ENCODE measurements around the gene CAMK2D.

The CAMK2D gene

DNA sequence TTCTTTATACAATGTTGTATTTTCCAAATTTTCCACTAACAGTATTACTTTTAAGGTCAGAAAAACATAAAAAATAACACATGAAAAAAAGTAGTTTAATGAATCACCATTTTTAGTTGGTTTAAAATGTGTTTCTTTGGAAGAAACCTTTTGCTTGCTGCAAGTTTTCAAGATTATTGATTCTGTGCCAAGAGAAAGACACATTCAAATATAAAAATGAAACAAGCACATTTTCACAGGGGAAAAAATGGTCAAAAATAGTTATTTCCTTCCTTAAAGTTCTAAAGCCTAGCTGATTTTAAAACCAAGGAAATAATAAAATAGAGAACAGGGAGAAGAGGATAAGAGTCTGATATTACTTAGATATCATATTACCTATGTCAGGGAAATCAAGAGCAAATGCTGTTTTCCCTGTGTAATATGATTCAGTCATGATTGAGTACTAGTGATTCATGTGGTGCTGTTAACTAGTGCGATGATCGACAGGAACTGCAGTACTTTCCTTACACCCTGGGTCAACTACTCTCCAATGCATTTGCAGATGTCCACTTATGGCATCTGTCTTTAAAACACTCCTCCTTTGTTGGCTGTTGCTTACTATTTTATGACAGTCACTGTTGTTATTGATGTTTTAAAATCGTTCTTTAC, 103.8 kb downstream of the CAMK2D start:
- Mint-ChIP-seq H3K27me3 (no peaks in the 10 kb centered on the region), H3K36me3 (peaks cover 25% of the 10 kb centered on the region), H3K27ac (peak overlapping the region; percentile 14), H3K4me1 (peaks cover 57% of the 10 kb centered on the region), H3K4me3 (no peak overlapping the region), H3K9me3 (peaks cover 6% of the 10 kb centered on the region)

DNA sequence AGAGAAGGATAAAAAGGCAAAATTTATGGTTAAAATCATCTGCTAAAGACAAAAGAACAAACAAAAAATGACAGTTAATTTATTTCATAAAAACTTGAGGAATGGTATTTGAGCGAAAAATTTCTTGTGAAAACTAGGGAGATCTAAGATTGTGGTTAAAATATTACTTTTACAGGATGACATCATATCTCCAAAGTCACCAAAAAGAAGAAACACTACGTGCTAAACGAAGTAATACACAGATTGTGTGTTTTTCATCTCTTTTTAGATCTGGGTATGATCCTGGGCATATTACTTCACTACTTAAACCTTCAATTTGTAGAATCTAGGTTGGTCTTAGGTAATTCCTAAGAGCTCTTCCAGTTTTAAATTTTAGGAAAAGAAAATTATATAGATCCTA, 107.7 kb downstream of the CAMK2D start:
- Mint-ChIP-seq H3K36me3 (peaks cover 23% of the 10 kb centered on the region), H3K4me1 (peaks cover 65% of the 10 kb centered on the region), H3K4me3 (no peak overlapping the region), H3K9me3 (peaks cover 13% of the 10 kb centered on the region), H3K27ac (peak overlapping the region; percentile 51), H3K27me3 (no peaks in the 10 kb centered on the region)

DNA sequence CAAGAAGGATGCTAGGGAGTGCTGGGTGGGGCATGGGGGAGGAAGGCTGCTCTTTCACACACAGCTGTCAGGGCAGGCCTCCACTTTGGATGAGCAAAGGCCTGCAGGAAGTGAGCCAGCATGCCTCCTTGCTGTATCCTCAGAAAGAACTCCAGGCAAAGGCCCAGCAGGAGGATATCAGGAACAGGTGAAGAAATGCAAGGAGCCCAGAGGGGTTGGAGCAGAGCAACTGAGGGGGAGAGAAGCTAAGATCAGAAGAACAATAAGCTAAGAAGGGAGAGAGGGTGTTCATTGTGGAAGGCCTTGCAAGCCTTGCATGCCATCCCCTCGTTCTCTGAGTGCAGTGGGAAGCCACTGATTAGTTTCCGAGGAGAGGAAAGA, 115.1 kb downstream of the CAMK2D start:
- Mint-ChIP-seq H3K9me3 (peaks cover 7% of the 10 kb centered on the region), H3K27ac (no peak overlapping the region), H3K4me3 (peak overlapping the region; percentile 33), H3K4me1 (peaks cover 62% of the 10 kb centered on the region), H3K36me3 (peaks cover 28% of the 10 kb centered on the region), H3K27me3 (no peaks in the 10 kb centered on the region)

DNA sequence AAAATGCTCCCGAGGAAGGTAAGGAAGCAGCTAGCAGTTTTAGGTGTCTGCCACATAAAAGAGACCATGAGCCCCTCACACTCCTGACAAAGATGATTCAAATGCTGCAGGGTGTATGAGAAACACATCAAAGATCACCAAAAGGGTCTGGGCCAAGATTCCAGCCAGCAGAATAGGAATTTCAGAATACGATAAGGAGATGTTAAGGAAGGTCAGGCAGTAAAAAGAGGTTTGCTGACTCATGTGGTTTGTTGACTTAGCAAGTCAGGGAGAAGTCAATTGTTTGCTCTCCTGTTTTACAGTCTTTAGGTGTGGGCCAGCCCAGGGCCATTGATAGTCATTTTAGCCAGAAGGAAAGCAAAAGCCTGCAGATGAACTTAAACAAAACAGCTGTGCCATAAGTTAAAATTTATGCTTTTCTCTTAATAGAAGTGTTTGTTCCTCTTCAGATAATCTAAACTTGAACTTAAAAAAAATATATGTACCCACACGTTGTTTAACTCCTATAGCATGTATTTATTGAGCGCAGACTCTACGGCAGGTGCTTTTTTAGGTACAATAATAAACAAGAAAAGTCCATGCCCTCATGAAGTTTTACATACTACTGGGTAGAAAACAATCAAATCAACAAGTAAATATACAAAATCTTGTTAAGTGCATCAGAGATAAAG, 115.6 kb downstream of the CAMK2D start:
- peaks cover 7% of the 10 kb centered on the region for H3K9me3 Mint-ChIP-seq
- H3K36me3 Mint-ChIP-seq: peaks cover 28% of the 10 kb centered on the region
- H3K27me3 Mint-ChIP-seq: no peaks in the 10 kb centered on the region
- no peak overlapping the region for H3K4me3 Mint-ChIP-seq
- peak overlapping the region; percentile 71 for H3K27ac Mint-ChIP-seq
- H3K4me1 Mint-ChIP-seq: peaks cover 63% of the 10 kb centered on the region

DNA sequence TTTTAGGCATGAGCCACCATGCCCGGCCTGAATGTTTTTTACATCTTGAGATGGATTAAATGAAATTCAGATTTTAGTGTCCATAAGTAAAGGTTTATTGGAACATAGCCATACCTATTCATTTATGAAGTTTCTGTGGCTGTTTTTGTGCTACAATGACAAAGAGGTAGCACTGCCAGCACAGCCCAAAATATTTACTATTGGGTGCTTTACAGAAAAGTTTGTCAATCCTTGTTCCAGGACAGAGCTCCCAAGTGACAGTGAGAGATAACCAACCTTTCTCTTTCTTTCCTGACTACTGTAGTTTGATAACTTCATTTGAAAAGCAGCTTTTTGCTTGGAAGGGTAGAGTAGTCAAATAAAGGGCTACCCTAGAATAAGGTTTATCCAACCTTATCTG, 116.2 kb downstream of the CAMK2D start:
- Mint-ChIP-seq H3K4me3 (no peak overlapping the region), H3K27ac (no peak overlapping the region), H3K9me3 (peaks cover 7% of the 10 kb centered on the region), H3K36me3 (peaks cover 27% of the 10 kb centered on the region), H3K4me1 (peaks cover 66% of the 10 kb centered on the region), H3K27me3 (no peaks in the 10 kb centered on the region)

DNA sequence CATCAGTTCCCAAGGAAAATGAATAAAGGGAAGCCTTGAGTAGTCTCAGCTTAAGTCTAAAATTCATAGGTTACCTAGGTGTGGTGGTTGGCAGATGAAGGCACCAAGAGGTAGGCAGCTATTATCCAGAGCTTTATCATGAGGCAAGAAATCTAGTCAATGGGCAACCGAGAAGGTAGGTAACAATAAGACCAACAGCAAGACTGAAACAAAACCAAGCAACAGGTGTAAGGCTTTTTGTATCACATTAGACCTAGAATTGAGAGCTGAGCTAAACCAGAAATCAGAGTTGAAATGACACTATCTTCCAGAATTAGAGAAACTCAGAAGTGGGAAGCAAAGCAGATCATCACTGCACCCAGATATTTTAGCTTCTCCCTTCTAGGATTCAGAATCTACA, 117.1 kb downstream of the CAMK2D start:
- Mint-ChIP-seq H3K27ac (peak overlapping the region; percentile 5), H3K4me1 (peaks cover 72% of the 10 kb centered on the region), H3K27me3 (no peaks in the 10 kb centered on the region), H3K9me3 (peaks cover 5% of the 10 kb centered on the region), H3K4me3 (no peak overlapping the region), H3K36me3 (peaks cover 26% of the 10 kb centered on the region)

DNA sequence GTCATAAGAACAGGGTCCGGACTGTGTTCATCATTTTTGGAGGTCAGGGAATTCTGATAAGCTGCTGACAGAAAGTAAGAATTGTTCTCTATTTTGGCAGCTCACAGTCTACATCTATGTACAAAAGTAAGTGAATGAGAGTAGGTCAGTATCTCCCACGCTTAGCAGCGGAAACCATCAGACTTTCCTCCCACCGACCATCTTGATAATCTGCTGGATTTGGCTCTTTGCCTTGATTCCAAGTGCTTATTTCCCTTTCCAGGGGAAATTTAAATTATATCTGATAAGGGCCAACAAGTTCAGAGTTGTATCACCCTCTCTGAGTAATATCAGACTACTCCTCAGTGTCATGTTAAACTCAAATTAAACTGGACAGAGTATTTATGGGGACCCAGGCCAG, 118.0 kb downstream of the CAMK2D start:
- H3K36me3 Mint-ChIP-seq: peaks cover 22% of the 10 kb centered on the region
- no peak overlapping the region for H3K4me3 Mint-ChIP-seq
- peaks cover 71% of the 10 kb centered on the region for H3K4me1 Mint-ChIP-seq
- no peaks in the 10 kb centered on the region for H3K9me3 Mint-ChIP-seq
- H3K27ac Mint-ChIP-seq: no peak overlapping the region
- no peaks in the 10 kb centered on the region for H3K27me3 Mint-ChIP-seq

DNA sequence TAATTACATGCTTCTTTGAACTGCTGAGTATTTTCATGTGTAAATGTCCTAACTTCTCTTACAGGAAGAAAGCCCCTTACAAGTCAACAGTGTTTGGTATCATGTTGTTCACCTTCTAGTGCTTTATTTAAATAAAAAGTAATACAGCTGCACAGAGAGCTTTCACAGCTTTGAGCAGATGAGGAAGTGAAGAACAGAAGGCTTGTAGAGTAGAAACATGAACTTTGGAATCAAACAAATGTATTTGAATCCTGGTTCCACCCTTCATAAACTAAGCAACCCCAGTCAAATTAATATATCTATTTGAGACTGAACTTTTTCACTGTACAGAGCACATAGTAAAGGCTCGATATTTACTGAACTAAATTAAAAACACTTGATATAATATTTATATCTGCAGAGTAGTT, 120.5 kb downstream of the CAMK2D start:
- Mint-ChIP-seq H3K36me3 (peaks cover 22% of the 10 kb centered on the region), H3K27ac (peak overlapping the region; percentile 21), H3K4me1 (peaks cover 83% of the 10 kb centered on the region), H3K4me3 (no peak overlapping the region), H3K27me3 (no peaks in the 10 kb centered on the region), H3K9me3 (no peaks in the 10 kb centered on the region)

DNA sequence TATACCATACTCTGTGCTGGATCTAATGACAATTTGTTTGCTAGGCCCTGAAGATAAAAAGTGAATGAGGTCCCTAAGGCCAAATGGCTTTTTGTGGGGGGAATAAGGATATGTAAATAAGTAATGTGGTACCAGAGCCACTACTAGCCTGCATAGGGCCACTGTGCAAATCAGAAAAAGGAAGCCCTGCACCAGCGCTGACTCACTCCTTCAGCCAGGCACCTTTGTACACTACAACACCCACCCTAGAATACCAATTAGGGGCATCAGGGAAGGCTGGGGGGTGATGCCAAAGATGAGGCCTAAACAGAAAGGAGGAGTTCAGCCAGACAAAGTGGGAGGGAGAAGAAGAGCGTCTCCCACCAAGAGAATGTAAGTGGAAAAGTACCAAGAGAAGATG, 122.2 kb downstream of the CAMK2D start:
- no peaks in the 10 kb centered on the region for H3K9me3 Mint-ChIP-seq
- H3K36me3 Mint-ChIP-seq: peaks cover 16% of the 10 kb centered on the region
- peaks cover 77% of the 10 kb centered on the region for H3K4me1 Mint-ChIP-seq
- peak overlapping the region; percentile 8 for H3K4me3 Mint-ChIP-seq
- peak overlapping the region; percentile 73 for H3K27ac Mint-ChIP-seq
- no peaks in the 10 kb centered on the region for H3K27me3 Mint-ChIP-seq

DNA sequence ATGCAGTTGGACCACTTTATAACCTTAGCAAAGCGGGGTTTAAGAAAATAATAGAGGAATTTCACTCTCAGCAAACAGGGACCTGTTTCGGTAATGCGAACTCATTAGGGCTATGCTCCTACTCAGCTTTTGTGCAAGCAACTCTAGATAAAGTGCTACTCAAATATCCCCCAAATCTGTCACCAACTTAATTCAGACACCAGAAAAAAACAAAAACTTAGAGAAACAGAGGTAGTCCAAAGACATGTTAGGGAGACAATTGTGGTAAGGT, 123.0 kb downstream of the CAMK2D start:
- Mint-ChIP-seq H3K4me3 (no peak overlapping the region), H3K4me1 (peaks cover 73% of the 10 kb centered on the region), H3K27ac (peak overlapping the region; percentile 68), H3K9me3 (no peaks in the 10 kb centered on the region), H3K27me3 (no peaks in the 10 kb centered on the region), H3K36me3 (peaks cover 13% of the 10 kb centered on the region)

DNA sequence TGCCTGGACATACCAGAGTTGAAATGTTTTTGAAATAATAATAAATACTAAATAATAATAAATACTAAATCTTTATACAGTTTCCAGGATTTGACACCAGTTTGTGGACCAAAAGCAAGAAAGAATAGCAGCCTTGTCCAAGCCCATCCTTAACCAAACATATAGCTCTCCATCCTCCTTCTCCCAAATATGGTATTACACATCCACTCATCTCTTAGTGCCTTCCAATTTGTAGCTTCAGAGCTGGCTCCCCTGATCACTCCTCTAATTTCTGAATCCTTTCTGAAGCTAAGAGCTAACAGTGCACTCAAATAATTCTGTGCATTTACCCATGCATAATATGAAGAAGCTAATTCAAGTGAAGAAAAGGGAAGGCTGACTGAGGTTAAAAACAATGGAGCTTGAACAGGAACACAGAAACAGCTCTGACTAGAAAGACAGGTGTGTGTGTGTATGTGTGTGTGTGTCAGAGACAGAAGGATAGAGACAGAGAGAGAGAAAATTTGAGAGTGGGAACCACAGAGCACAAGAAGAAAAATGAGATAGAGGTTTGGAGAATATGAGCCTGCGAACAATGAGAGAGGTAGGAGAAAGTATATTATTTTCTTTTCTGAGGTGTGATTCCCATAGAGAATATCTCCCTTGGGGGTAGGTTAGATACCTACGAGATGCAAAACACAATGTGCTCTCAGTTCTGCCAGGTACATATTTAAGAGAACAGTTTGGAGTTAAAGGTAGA, 123.5 kb downstream of the CAMK2D start:
- no peaks in the 10 kb centered on the region for H3K9me3 Mint-ChIP-seq
- H3K27me3 Mint-ChIP-seq: no peaks in the 10 kb centered on the region
- peaks cover 71% of the 10 kb centered on the region for H3K4me1 Mint-ChIP-seq
- H3K4me3 Mint-ChIP-seq: peak overlapping the region; percentile 20
- H3K36me3 Mint-ChIP-seq: peaks cover 13% of the 10 kb centered on the region
- peak overlapping the region; percentile 68 for H3K27ac Mint-ChIP-seq

DNA sequence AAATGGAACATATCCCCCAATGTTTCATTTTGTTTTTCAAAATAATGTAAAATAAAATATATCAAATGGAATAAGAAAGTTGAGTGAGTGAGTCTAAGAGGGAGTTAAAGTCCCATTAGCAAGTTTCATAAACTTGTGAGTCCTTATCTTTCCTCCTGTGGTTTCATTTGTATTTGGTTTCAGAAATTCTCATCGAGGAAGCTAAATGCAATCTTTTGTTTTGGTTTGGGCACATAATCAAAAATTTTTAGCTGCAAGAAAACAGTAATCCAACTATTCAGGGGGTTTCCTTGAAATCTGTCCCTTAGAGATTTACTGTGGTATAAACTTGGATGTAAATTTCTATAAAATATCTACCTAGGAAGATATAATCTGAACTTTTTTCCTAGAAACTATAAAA, 124.2 kb downstream of the CAMK2D start:
- Mint-ChIP-seq H3K27me3 (no peaks in the 10 kb centered on the region), H3K9me3 (no peaks in the 10 kb centered on the region), H3K4me3 (no peak overlapping the region), H3K36me3 (peaks cover 13% of the 10 kb centered on the region), H3K27ac (peak overlapping the region; percentile 95), H3K4me1 (peaks cover 65% of the 10 kb centered on the region)

DNA sequence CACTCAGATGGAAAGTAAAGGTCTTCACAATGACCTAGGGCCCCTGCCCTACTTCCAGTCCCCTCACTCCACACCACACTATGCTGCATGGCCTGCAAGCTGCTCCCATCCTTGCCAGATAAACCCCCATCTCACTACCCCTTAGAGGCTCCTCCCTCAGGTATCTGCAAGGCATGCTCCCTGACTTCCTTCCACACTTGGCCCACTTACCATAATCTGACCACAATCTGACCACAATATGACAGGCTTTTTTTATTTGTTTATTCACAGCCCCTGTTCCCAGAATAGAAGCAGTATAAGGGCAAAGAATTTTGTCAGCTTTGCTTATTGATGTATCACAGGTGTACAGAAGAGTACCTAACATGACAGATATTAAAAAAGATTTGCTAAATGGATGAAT, 124.7 kb downstream of the CAMK2D start:
- H3K9me3 Mint-ChIP-seq: no peaks in the 10 kb centered on the region
- peak overlapping the region; percentile 95 for H3K27ac Mint-ChIP-seq
- H3K4me1 Mint-ChIP-seq: peaks cover 61% of the 10 kb centered on the region
- H3K36me3 Mint-ChIP-seq: peaks cover 13% of the 10 kb centered on the region
- no peaks in the 10 kb centered on the region for H3K27me3 Mint-ChIP-seq
- H3K4me3 Mint-ChIP-seq: peak overlapping the region; percentile 60

DNA sequence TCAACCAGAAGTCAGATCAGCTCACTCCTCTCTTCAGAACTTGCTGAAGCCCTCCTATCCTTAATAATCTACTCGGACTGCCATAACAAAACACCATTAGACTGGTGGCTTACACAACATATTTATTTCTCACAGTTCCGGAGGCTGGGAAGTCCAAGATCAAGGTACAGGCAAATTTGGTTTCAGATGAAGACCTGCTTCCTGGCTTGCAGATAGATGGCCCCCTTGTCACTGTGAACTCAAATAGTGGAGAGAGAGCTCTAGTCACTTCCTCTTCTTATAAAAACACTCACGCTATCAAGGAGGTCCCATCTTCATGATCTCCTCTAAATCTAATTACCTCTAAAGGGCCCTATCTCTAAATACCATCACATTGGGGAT, 125.1 kb downstream of the CAMK2D start:
- H3K4me1 Mint-ChIP-seq: peaks cover 61% of the 10 kb centered on the region
- peaks cover 13% of the 10 kb centered on the region for H3K36me3 Mint-ChIP-seq
- no peaks in the 10 kb centered on the region for H3K9me3 Mint-ChIP-seq
- no peaks in the 10 kb centered on the region for H3K27me3 Mint-ChIP-seq
- H3K4me3 Mint-ChIP-seq: peak overlapping the region; percentile 60
- peak overlapping the region; percentile 95 for H3K27ac Mint-ChIP-seq

DNA sequence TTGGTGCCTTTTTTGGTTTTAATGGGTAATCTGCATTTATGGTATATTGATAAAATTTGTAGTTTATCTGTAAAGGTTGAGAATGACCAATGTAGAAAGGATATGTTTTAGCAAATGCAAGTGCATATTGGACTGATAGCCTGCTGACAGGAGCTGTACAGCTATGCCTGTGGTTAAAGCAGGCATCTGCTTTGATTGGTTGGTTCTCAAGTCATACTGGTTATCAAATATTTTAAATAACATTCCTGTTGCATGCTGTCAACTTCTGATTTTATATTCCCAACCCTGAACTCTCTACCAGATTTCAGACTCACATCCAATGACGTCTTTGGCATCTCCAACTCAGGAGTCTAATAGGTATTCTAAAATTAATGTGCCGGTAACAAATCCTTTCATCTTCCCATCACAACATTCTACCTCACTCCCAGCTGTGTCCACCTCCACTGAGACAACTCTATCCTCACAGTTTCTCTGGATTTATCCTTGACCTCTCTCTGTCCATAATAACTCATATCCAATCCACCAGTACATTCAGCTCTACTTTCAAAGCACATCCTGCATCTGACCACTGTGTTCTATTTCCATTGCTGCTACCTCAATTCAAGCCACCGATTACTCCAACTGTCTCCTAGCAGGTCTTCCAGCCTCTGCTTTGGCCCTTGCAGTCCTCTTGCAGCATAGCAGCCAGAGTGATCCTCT, 125.7 kb downstream of the CAMK2D start:
- Mint-ChIP-seq H3K36me3 (peaks cover 13% of the 10 kb centered on the region), H3K27me3 (no peaks in the 10 kb centered on the region), H3K9me3 (no peaks in the 10 kb centered on the region), H3K27ac (peak overlapping the region; percentile 95), H3K4me3 (no peak overlapping the region), H3K4me1 (peaks cover 59% of the 10 kb centered on the region)

All from activated naive CD4-positive, alpha-beta T cell treated with anti-CD3 and anti-CD28 coated beads, Interleukin-2, amount 50 U/mL, for 24 hours (primary cell).